HK-2 (cell line): ENCODE data around the gene MVD.

Source experiments
- DNase-seq: peaks from one replicate; pipeline ENCODE4 v3.0.0-alpha.2; 2018; ENCODE audit not compliant: unreplicated experiment

MVD gene

DNA sequence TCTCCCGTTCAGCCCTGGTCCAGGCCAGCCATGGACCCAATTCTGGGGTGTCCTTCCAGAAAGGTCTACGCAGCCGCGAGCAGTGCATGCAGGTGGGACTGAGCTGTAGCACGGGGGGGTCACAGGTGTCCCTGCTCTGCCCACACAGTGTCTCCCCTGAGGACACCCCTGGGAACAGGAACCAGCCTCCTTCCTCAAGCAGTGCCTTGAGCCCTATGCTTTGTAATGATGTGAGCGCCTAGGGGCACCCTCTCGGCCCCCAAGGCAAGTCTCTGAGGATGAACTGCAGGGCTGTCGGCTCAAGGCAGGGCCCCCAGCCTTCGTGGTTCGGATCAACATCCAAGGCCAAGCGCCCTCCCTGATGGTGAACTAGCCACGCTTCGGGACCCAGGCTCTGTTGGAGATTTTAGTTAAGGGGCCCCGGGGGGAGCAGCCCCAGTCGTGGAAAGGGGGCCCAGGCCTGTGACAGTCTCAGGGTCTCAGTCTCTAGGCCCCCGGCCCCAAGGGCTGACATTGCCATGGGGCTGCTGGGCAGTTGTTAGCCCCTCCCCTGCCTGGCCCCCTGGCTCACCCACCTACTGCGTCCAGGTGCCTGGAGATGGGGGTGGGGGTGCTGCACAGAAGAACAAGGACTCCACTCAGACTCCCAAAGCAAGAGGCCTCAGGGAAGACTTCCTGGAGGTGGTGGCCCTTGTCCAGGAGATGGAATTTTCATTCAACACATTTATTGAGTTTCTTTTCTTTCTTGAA, 22.2 kb downstream of the MVD start:
- DNase-seq, result no peak

DNA sequence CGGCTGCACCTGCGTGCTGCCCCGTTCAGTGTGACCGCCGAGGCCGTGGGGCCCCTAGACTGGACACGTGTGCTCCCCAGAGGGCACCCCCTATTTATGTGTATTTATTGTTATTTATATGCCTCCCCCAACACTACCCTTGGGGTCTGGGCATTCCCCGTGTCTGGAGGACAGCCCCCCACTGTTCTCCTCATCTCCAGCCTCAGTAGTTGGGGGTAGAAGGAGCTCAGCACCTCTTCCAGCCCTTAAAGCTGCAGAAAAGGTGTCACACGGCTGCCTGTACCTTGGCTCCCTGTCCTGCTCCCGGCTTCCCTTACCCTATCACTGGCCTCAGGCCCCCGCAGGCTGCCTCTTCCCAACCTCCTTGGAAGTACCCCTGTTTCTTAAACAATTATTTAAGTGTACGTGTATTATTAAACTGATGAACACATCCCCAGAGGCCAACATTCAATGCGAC, 22.8 kb downstream of the MVD start:
- no peak for DNase-seq

GRCh38 chr16:88639231-88640038, 23.5 kb downstream of the MVD start:
- DNase-seq, result no peak

DNA sequence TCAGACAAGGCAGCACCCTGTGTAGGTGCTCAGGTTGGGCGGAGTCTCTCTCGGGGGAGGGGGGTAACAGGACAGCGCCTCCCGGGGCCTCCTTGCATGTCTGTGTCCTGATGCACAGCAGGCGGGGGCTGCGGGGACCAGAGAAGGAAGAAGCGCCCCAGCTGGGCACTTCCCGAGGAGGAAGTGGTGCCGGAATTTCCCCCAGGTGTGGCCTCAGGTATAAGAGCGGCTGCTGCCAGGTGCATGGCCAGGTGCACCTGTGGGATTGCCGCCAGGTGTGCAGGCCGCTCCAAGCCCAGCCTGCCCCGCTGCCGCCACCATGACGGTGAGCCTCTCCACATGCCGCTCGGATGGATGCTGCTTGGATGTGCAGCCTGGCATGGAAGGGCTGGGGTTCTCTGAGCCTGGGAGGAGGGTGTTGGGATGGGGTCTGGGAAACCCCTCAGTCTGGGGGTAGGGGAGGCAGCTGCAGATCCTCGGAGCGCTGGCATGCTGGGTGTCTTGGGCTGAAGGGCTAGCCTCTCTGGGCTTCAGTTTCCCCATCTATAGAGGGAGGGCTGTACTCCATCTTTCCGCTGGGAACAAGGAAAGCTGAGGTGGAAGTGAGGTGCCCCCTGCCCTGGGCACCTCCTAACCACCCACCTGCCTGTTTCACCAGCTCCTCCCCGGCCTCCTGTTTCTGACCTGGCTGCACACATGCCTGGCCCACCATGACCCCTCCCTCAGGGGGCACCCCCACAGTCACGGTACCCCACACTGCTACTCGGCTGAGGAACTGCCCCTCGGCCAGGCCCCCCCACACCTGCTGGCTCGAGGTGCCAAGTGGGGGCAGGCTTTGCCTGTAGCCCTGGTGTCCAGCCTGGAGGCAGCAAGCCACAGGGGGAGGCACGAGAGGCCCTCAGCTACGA, 24.3 kb downstream of the MVD start, which contains the start of gene IL17C:
Gene IL17C (plus strand): TSS at position 250 of the 908 bp plus-strand sequence. CDS start 70 bp downstream, at position 320.
- no peak for DNase-seq

- DNase-seq, result no peak
These were observed 26.2 kb downstream of the MVD start for GRCh38 chr16:88636488-88637265.

- DNase-seq, result no peak
These were observed 27.1 kb downstream of the MVD start for GRCh38 chr16:88635671-88636319.

DNA sequence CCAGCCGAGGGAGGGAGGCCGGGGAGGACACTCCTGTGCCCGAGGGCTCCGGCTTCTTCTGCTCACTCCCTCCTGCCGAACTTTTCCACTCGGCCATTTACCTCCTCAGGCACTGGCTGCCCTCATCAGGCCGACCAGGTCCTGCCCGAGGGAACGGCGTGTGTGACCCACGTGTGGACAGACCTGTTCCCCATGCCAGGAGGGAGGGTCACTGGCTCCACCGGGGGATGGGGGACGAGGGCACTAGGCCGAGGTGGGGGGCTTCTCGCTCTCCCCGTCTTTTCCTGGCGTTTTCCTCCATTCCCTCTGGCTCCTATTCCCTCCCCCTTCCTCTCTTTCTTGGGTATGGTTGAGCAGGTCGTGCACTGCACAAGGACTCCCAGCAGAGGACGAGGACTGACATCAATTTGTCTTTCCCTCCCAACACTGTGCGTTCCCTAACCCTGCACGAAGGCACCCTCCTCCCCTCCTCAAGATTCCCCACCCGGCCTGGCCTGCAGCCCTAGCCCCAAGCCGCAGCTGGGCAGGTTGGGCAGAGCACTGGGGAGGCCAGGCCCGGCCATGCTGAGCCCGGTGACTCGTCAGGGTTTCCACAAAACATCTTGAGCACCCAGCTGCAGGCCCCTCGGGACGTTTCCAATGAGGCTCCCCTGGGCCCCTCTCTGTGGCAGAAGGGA, 27.8 kb downstream of the MVD start:
- DNase-seq, result no peak

DNA sequence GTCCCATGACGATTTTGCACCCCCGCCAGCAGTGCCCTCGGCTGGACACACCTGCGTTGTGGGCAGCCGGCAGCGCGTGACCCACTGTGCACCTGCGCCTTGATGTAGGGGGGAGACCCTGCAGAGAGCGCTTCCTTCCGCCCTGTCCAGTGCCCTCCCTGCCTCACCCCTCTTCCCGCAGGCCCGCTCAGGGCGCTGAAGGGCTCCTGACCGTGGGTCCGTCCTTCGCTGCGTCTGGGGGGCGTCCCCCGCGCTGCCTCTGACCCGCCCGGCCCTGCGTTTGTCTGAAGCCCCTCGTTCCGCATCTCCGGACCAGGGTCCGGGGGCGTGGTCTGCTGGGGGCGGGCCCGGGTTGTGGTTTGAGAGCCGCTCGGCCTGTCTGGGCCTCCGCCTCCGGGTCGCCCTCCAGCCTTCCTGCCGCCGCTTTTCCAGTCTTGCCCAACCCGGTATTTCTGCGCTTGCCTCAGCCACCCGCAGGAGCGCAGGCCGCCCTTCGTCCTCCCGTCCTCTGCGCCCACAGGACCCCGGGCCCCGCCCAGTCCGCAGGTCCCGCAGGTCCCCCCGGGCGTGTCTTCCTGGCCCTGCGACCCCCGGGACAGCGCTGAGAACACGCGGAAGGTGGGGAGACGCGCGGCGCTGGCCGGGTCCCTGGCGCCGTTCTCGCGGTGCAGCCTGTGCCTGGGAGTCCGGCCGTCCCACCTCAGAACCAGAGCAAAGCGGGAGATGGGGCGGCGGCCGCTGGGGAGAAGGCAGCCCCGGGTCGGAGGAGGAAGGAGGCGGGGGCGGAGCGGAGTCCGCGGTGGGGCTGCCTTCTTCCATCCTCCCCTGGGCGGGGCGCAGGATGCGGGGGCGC, 28.5 kb downstream of the MVD start:
- DNase-seq, result no peak

DNA sequence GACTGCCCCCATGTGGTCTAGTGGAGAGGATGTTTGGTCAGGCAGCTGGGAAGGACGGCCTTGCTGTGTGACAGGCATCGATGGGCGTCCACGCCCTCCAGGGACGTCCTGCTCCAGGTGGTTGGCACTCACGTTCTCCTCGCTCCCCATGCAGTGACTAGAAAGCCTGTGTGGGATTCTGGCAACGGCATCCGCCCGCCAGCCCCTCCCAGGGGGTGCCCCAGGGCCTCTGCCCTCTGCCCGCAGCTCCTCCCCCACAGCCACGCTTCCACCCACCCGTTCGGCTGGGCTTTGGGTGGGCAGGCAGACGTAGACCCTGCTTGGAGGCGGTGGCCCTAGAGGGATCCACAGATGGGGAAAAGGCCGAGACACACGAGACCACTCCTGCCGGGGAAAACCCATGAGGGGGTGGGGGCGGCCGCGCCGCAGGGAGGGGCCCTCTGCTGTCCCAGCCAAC, 29.2 kb downstream of the MVD start:
- no peak for DNase-seq

- no peak for DNase-seq
These were observed 30.3 kb downstream of the MVD start for GRCh38 chr16:88632587-88632930.

DNA sequence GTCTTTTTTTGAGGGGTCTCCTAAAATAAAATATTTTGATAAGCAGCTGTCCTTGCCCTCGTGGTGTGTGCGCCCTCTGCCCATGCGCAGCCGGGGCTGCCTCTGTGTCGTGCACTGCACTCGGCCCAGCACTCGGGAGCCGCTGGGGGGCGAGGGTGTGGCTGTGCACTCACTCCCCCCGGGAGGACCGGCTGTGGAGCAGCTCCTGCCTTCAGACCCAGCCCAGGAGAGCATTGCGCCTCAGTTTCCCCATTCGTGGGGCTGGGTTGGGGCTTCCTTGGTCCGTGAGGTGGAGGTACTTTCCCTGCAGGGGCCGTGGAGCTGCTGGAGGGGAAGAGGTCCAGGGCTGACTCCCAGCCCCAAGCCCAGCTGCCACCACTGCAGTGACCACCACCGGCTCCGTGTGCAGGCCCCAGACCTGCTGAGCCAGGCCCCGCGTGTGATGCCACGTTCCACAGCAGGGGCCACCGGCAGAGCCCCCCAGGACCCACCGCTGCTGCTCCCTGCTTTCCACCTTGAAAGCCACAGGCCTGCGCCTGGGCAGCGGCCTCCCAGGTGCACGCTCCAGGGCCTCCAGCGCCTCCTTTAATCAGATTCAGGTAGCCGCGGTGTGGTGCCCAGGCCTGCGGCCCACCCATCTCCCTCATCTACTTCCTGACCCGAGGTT, 30.8 kb downstream of the MVD start:
- no peak for DNase-seq

- no peak for DNase-seq
These were observed 31.5 kb downstream of the MVD start for GRCh38 chr16:88631384-88631783.

DNA sequence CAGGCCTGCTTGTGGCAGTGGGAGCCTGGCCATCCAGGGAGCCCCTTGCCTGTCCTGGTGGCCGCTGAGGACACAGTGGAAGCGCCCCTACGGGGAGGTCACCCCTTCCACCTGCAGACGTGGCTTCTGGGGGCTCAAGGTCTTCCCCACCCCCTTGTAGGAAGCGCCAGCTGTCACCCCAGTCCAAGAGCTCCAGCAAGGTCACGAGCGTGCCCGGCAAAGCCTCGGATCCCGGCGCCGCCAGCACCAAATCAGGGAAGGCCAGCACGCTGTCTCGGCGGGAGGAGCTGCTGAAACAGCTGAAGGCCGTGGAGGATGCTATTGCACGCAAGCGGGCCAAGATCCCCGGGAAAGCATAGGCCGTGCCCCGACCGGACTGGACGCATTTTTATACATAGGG, 31.9 kb downstream of the MVD start:
- no peak for DNase-seq

- no peak for DNase-seq
These were observed 32.5 kb downstream of the MVD start for GRCh38 chr16:88630433-88630832.

GRCh38 chr16:88629835-88630234, 33.1 kb downstream of the MVD start:
- DNase-seq, result no peak

GRCh38 chr16:88628512-88628974, 34.3 kb downstream of the MVD start:
- DNase-seq, result no peak

GRCh38 chr16:88627531-88628411, 35.1 kb downstream of the MVD start:
- no peak for DNase-seq
